T-cell (primary cell): ENCODE results near the gene SFTPA1. TPM values are rescaled to one million over a fixed set of nuclear protein-coding genes. Genes with fewer than 3 reads are reported as not detected.
"Not testable (repeated sequence)": the region's sequence is repeated elsewhere in the genome, so short reads cannot be mapped to it uniquely, and the experiment has no call there.

Experiments used
- ATAC-seq, 4 experiments: fragments of 200-7000 bp in 3 of 4; fragments of 150-1000 bp in 1 of 4; cut with Tn5 transposase; replicated peaks in 1 of 4; 1 replicate in 3 of 4; 2 replicates in 1 of 4; pipeline ENCODE4 v1.10.0; 2021; ENCODE audit warnings: moderate library complexity in 3 of 4, mild to moderate bottlenecking in 2 of 4, moderate number of reproducible peaks in 1 of 4
- CTCF ChIA-PET, 2 donors: fragments of 300-600 bp; sonication (Branson Sonifier 250); formaldehyde crosslinking; loops; one replicate each; lab custom pipeline; 2022; ENCODE audit warnings: antibody characterized with exemption in 2 of 2; lab: Charles Lee
- POLR2A ChIA-PET, 2 donors: fragments of 300-600 bp; sonication (Branson Sonifier 250); formaldehyde crosslinking; loops; one replicate each; lab custom pipeline; 2022; ENCODE audit warnings: antibody characterized with exemption in 2 of 2; lab: Charles Lee
- DNase-seq, 35 experiments: peaks; one replicate each; pipeline versions ENCODE4 v3.0.0 to v3.0.0-alpha.2; 2013 to 2023
- H3K27ac ChIP-seq: one replicate; pipeline ENCODE4 v1.5.1; 2013; ENCODE audit warnings: low read length
- H3K27me3 ChIP-seq, 2 experiments: replicated peaks in 1 of 2; 1 replicate in 1 of 2; 2 replicates in 1 of 2; pipeline versions ENCODE4 v1.6.1 to v1.7.0; 2013; ENCODE audit warnings: low read length in 1 of 2, mixed read lengths in 1 of 2; ENCODE audit not compliant: control insufficient read depth in 2 of 2, insufficient read depth in 2 of 2; ENCODE audit errors: extremely low read depth in 1 of 2
- H3K36me3 ChIP-seq, 2 donors: 1 replicate in 1 of 2; 2 replicates in 1 of 2; pipeline versions ENCODE4 v1.6.1 to v1.7.0; 2013; ENCODE audit warnings: low read length in 1 of 2; ENCODE audit not compliant: control insufficient read depth in 2 of 2, insufficient read depth in 1 of 2; ENCODE audit errors: extremely low read depth in 1 of 2
- H3K4me1 ChIP-seq, 2 experiments: 1 replicate in 1 of 2; 2 replicates in 1 of 2; pipeline versions ENCODE4 v1.6.1 to v1.7.0; 2013; ENCODE audit warnings: low read length in 2 of 2, mixed read lengths in 1 of 2; ENCODE audit not compliant: insufficient read depth in 2 of 2, control insufficient read depth in 1 of 2; ENCODE audit errors: extremely low read depth in 1 of 2
- H3K4me3 ChIP-seq, 2 donors: 1 replicate in 1 of 2; 2 replicates in 1 of 2; pipeline versions ENCODE4 v1.5.1 to v1.7.0; 2013; ENCODE audit warnings: mild to moderate bottlenecking in 2 of 2, low read length in 1 of 2, moderate library complexity in 1 of 2; ENCODE audit not compliant: control insufficient read depth in 1 of 2; ENCODE audit errors: extremely low read depth in 1 of 2
- H3K9me3 ChIP-seq: 2 replicates; pipeline ENCODE4 v1.7.0; 2013
- H3K27ac Mint-ChIP-seq, 2 donors: one replicate each; pipeline ENCODE4 v1.8.0; 2020 to 2021; ENCODE audit warnings: mild to moderate bottlenecking in 2 of 2, mixed read lengths in 2 of 2
- H3K27me3 Mint-ChIP-seq, 2 donors: one replicate each; pipeline ENCODE4 v1.8.0; 2021 to 2022; ENCODE audit warnings: mixed read lengths in 2 of 2
- H3K36me3 Mint-ChIP-seq: one replicate; pipeline ENCODE4 v1.8.0; 2021; ENCODE audit warnings: mixed read lengths
- H3K4me1 Mint-ChIP-seq, 3 donors: one replicate each; pipeline ENCODE4 v1.8.0; 2020 to 2022; ENCODE audit warnings: mixed read lengths in 3 of 3, mild to moderate bottlenecking in 1 of 3
- H3K4me3 Mint-ChIP-seq, 3 donors: one replicate each; pipeline ENCODE4 v1.8.0; 2020 to 2022; ENCODE audit warnings: mild to moderate bottlenecking in 3 of 3, mixed read lengths in 3 of 3, moderate library complexity in 3 of 3
- H3K9me3 Mint-ChIP-seq, 3 donors: one replicate each; pipeline ENCODE4 v1.8.0; 2020 to 2022; ENCODE audit warnings: mixed read lengths in 3 of 3
- WGBS: methylation state at CpG from one replicate; pipeline ENCODE4 v1.1.5; 2013; ENCODE audit warnings: missing lambda C conversion rate; ENCODE audit not compliant: insufficient coverage; 5-methylcytosine and 5-hydroxymethylcytosine counted together
- total RNA-seq, 35 experiments: library from RNA in 6 of 35; stranded (reverse) in 6 of 35; fragments of 120-200 nt in 1 of 35; gene quantifications; one replicate each; pipeline versions ENCODE4 v1.2.1 to v1.2.4 and lab custom pipeline; 2013 to 2026

SFTPA1 gene
- total RNA-seq (1 to 10 TPM in 3 of 5 donors, not detected in 2; 6.4 to 9.6 (median 8.4) TPM), total RNA-seq (lab: John Stamatoyannopoulos, UW) (0 to 0.11 (median 0) reads per million in 29 experiments)
- not detected for total RNA-seq (2013)

GRCh38 chr10:79610601-79611191 is at the start of gene SFTPA1:
TSS of gene SFTPA1 (plus strand) at chr10:79610939. CDS start at chr10:79611826, 887 bp downstream.
- Mint-ChIP-seq H3K9me3 (no peaks in the 10 kb centered on the region), H3K27me3 (peaks cover 0 to 4% of the 10 kb centered on the region in 2 donors), H3K4me3 (no peak within 1 kb of the TSS), H3K36me3 (no peaks in the 10 kb centered on the region), H3K27ac (no peak within 1 kb of the TSS), H3K4me1 (peaks cover 0 to 7% (median 0%) of the 10 kb centered on the region in 3 donors)
- ATAC-seq (no peak), DNase-seq (no peak)
- ChIA-PET CTCF (interaction anchor here in 1 of 2 donors (0.6 kb wide), 1 partner anchor 415 kb away, joined by 3 read pairs; no protein-coding TSS in a partner anchor), POLR2A (no interaction called here)
- Histone ChIP-seq H3K9me3 (no peaks in the 10 kb centered on the region), H3K27me3 (no peaks in the 10 kb centered on the region), H3K4me3 (no peak within 1 kb of the TSS), H3K27ac (no peak within 1 kb of the TSS), H3K36me3 (no peaks in the 10 kb centered on the region), H3K4me1 (no peaks in the 10 kb centered on the region)
- WGBS: 33% methylated on average over 1 of the region's 4 CpGs

- WGBS: 71% methylated on average over 3 of the region's 3 CpGs
- CTCF ChIA-PET: no interaction called here
These were observed 49.5 kb upstream of the SFTPA1 start for GRCh38 chr10:79561257-79561656.

GRCh38 chr10:79562135-79562756 is 48.5 kb upstream of the SFTPA1 start:
- peak; percentile 16 to 67 (median 50) for DNase-seq
- H3K9me3 ChIP-seq: no peaks in the 10 kb centered on the region
- H3K36me3 ChIP-seq: no peaks in the 10 kb centered on the region
- 21% methylated on average over 15 of the region's 17 CpGs for WGBS
- POLR2A ChIA-PET: no interaction called here
- H3K9me3 Mint-ChIP-seq: no peaks in the 10 kb centered on the region
- H3K27ac ChIP-seq: no peak overlapping the region
- peaks cover 0 to 9% of the 10 kb centered on the region in 2 experiments for H3K27me3 ChIP-seq
- peaks cover 19 to 20% of the 10 kb centered on the region in 2 donors for H3K27me3 Mint-ChIP-seq
- H3K4me1 Mint-ChIP-seq: peaks cover 2 to 11% (median 7%) of the 10 kb centered on the region in 3 donors
- H3K4me3 Mint-ChIP-seq: peak overlapping the region in 1 of 3 donors; percentile 31
- no peak overlapping the region for H3K4me3 ChIP-seq
- no peaks in the 10 kb centered on the region for H3K36me3 Mint-ChIP-seq
- peak; percentile 50 to 75 (median 62) for ATAC-seq
- H3K27ac Mint-ChIP-seq: no peak overlapping the region
- no peaks in the 10 kb centered on the region for H3K4me1 ChIP-seq
- CTCF ChIA-PET: interaction anchor here in 1 of 2 donors (0.8 kb wide), 2 partner anchors 8 to 10 kb away, joined by 3 to 7 read pairs; no protein-coding TSS in a partner anchor

More at GRCh38 chr10:79561257-79561656, 49.5 kb upstream of the SFTPA1 start:
- Histone ChIP-seq H3K27me3 (peaks cover 0 to 11% of the 10 kb centered on the region in 2 experiments), H3K4me3 (no peak overlapping the region), H3K36me3 (no peaks in the 10 kb centered on the region), H3K4me1 (no peaks in the 10 kb centered on the region), H3K27ac (no peak overlapping the region), H3K9me3 (no peaks in the 10 kb centered on the region)
- peaks cover 13 to 14% of the 10 kb centered on the region in 2 donors for H3K27me3 Mint-ChIP-seq
- ATAC-seq (no peak), DNase-seq (no peak)
- POLR2A ChIA-PET: no interaction called here
- H3K4me1 Mint-ChIP-seq: peaks cover 2 to 11% (median 7%) of the 10 kb centered on the region in 3 donors
- no peaks in the 10 kb centered on the region for H3K9me3 Mint-ChIP-seq
- no peak overlapping the region for H3K27ac Mint-ChIP-seq
- H3K36me3 Mint-ChIP-seq: no peaks in the 10 kb centered on the region
- H3K4me3 Mint-ChIP-seq: no peak overlapping the region

GRCh38 chr10:79563426-79563825 is 47.3 kb upstream of the SFTPA1 start:
- no peaks in the 10 kb centered on the region for H3K36me3 ChIP-seq
- no peak overlapping the region for H3K4me3 Mint-ChIP-seq
- no peak overlapping the region for H3K4me3 ChIP-seq
- WGBS: no CpG with 5 or more reads among the region's 4 CpGs
- H3K36me3 Mint-ChIP-seq: no peaks in the 10 kb centered on the region
- H3K27me3 Mint-ChIP-seq: peaks cover 26 to 27% of the 10 kb centered on the region in 2 donors
- no peak overlapping the region for H3K27ac ChIP-seq
- ChIA-PET POLR2A (no interaction called here), CTCF (no interaction called here)
- ATAC-seq (no peak), DNase-seq (no peak)
- H3K9me3 Mint-ChIP-seq: no peaks in the 10 kb centered on the region
- H3K27me3 ChIP-seq: peaks cover 0 to 9% of the 10 kb centered on the region in 2 experiments
- peaks cover 2 to 11% (median 7%) of the 10 kb centered on the region in 3 donors for H3K4me1 Mint-ChIP-seq
- no peak overlapping the region for H3K27ac Mint-ChIP-seq
- no peaks in the 10 kb centered on the region for H3K9me3 ChIP-seq
- no peaks in the 10 kb centered on the region for H3K4me1 ChIP-seq

GRCh38 chr10:79570624-79571023 is 40.1 kb upstream of the SFTPA1 start:
- POLR2A ChIA-PET, H3K4me1 Mint-ChIP-seq, H3K36me3 Mint-ChIP-seq, ATAC-seq, H3K27ac ChIP-seq, H3K9me3 ChIP-seq, H3K27ac Mint-ChIP-seq, H3K36me3 ChIP-seq, H3K4me1 ChIP-seq, H3K4me3 Mint-ChIP-seq, H3K4me3 ChIP-seq, DNase-seq, H3K27me3 ChIP-seq, CTCF ChIA-PET: not testable (repeated sequence)
- Mint-ChIP-seq H3K27me3 (peaks cover 58 to 62% of the 10 kb centered on the region in 2 donors), H3K9me3 (peaks cover 11 to 22% (median 12%) of the 10 kb centered on the region in 3 donors)
- WGBS: 82% methylated on average over 4 of the region's 6 CpGs

- Mint-ChIP-seq H3K9me3 (peaks cover 2 to 10% (median 3%) of the 10 kb centered on the region in 3 donors), H3K27me3 (peaks cover 3 to 14% of the 10 kb centered on the region in 2 donors), H3K27ac (no peak overlapping the region), H3K36me3 (no peaks in the 10 kb centered on the region), H3K4me3 (no peak overlapping the region), H3K4me1 (peaks cover 0 to 2% (median 0%) of the 10 kb centered on the region in 3 donors)
- Histone ChIP-seq H3K4me3 (no peak overlapping the region), H3K27ac (no peak overlapping the region), H3K4me1 (no peaks in the 10 kb centered on the region), H3K9me3 (no peaks in the 10 kb centered on the region), H3K36me3 (no peaks in the 10 kb centered on the region), H3K27me3 (peaks cover 0 to 4% of the 10 kb centered on the region in 2 experiments)
- DNase-seq (no peak), ATAC-seq (no peak)
- ChIA-PET CTCF (no interaction called here), POLR2A (no interaction called here)
- no CpG with 5 or more reads among the region's 2 CpGs for WGBS
These were observed 31.4 kb upstream of the SFTPA1 start for GRCh38 chr10:79579361-79579760.
